Neural progenitor cell (in vitro differentiated cells): ENCODE data around the gene SMS. TPM values are rescaled to one million over a fixed set of nuclear protein-coding genes. Genes with fewer than 3 reads are reported as not detected.

ENCODE experiments used
- DNase-seq: peaks from one replicate; pipeline ENCODE4 v3.0.0-alpha.2; 2016; ENCODE audit warnings: low spot score
- H2AFZ ChIP-seq: fragments of 200-600 bp; sonication (generic); replicated peaks from 2 replicates; pipeline ENCODE4 v1.6.1; 2016; ENCODE audit warnings: antibody characterized with exemption
- H3F3A ChIP-seq: fragments of 200-600 bp; sonication (generic); 2 replicates; pipeline ENCODE4 v1.6.1; 2016; ENCODE audit warnings: antibody characterized with exemption, low read depth
- H3K27ac ChIP-seq: fragments of 200-600 bp; sonication (generic); 2 replicates; pipeline ENCODE4 v1.5.1; 2016; ENCODE audit warnings: mild to moderate bottlenecking
- H3K27me3 ChIP-seq: fragments of 200-600 bp; sonication (generic); 2 replicates; pipeline ENCODE4 v1.6.1; 2016; ENCODE audit warnings: mild to moderate bottlenecking, moderate library complexity
- H3K36me3 ChIP-seq: fragments of 200-600 bp; sonication (generic); 2 replicates; pipeline ENCODE4 v1.5.1; 2016
- H3K4me1 ChIP-seq: fragments of 200-600 bp; sonication (generic); 2 replicates; pipeline ENCODE4 v1.6.1; 2016; ENCODE audit warnings: mixed run types
- H3K4me2 ChIP-seq: fragments of 200-600 bp; sonication (generic); 2 replicates; pipeline ENCODE4 v1.6.1; 2016
- H3K4me3 ChIP-seq: fragments of 200-600 bp; sonication (generic); 2 replicates; pipeline ENCODE4 v1.5.1; 2016
- H3K79me2 ChIP-seq: fragments of 200-600 bp; sonication (generic); 2 replicates; pipeline ENCODE4 v1.6.1; 2016; ENCODE audit warnings: low read depth
- H3K9ac ChIP-seq: fragments of 200-600 bp; sonication (generic); 2 replicates; pipeline ENCODE4 v1.6.1; 2016
- H3K9me3 ChIP-seq: fragments of 200-600 bp; sonication (generic); 2 replicates; pipeline ENCODE4 v1.5.1; 2016; ENCODE audit warnings: low read depth
- H4K20me1 ChIP-seq: fragments of 200-600 bp; sonication (generic); 2 replicates; pipeline ENCODE4 v1.6.1; 2016; ENCODE audit warnings: low read depth
- H3K27ac Mint-ChIP-seq: 3 replicates; pipeline ENCODE4 v1.8.0; 2021; ENCODE audit warnings: mixed read lengths
- H3K27me3 Mint-ChIP-seq: 2 replicates; pipeline ENCODE4 v1.8.0; 2022; ENCODE audit warnings: low read depth, mild to moderate bottlenecking, inconsistent platforms, moderate library complexity, mixed read lengths; ENCODE audit not compliant: insufficient read depth
- H3K36me3 Mint-ChIP-seq: 3 replicates; pipeline ENCODE4 v1.8.0; 2021; ENCODE audit warnings: mixed read lengths
- H3K4me1 Mint-ChIP-seq: 3 replicates; pipeline ENCODE4 v1.8.0; 2021; ENCODE audit warnings: mixed read lengths
- H3K4me3 Mint-ChIP-seq: 3 replicates; pipeline ENCODE4 v1.8.0; 2021; ENCODE audit warnings: mild to moderate bottlenecking, moderate library complexity, mixed read lengths
- H3K9me3 Mint-ChIP-seq: 3 replicates; pipeline ENCODE4 v1.8.0; 2020; ENCODE audit warnings: mixed read lengths
- EZH2 ChIP-seq: fragments of 200-600 bp; sonication (generic); IDR thresholded peaks from 2 replicates; pipeline ENCODE4 v1.6.1; 2017; ENCODE audit warnings: antibody characterized with exemption, mild to moderate bottlenecking, moderate library complexity
- EZH2phosphoT487 ChIP-seq: fragments of 200-600 bp; sonication (generic); IDR thresholded peaks from 2 replicates; pipeline ENCODE4 v1.6.1; 2017; ENCODE audit warnings: antibody characterized with exemption
- total RNA-seq: library from RNA; depleted of rRNA; stranded (reverse); fragments of >200 nt; gene quantifications from 2 replicates; pipeline ENCODE4 v1.2.3, GENCODE V29; 2015; ENCODE audit warnings: low replicate concordance
- TF ChIP-seq, protein P1 (sequence below): fragments of 200-600 bp; sonication (generic); IDR thresholded peaks from 2 replicates; pipeline ENCODE4 v1.5.1; 2017; ENCODE audit warnings: antibody characterized with exemption, mild to moderate bottlenecking

The SMS gene
- total RNA-seq, 1 donor from 2014 or later, result 142 TPM

DNA sequence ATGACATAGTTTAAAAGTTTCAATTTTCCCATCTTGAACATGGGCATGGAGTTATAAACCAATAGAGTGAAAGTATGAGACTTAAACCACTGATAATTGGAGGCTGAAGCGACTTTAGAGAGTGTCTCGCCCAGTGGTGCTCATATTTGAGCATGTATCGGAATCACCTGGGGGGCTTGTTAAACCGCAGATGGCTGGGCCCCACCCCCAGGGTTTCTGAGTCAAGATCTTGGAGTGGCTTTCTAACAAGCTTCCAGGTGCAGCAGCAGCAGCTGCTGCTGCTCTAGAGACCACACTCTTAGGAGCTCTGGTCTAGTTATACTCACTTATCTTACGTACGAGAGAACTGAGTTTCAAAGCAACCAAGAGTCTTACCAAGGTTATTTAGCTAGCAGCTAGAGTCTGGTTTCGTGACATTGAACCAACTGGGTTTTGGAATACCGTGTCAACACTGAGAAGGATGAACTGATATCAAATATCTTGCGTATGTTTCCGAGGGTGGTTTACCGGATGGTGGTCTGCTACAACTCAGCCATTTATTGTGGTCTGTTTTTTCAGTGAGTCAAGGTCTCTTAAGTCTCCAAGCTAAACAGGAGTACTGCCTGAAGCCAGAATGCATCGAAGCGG lies 97.5 kb downstream of the SMS start:
- no peaks in the 10 kb centered on the region for H4K20me1 ChIP-seq

GRCh38 chrX:22039541-22039940 lies 99.0 kb downstream of the SMS start:
- Mint-ChIP-seq H3K4me1 (peaks cover 11% of the 10 kb centered on the region), H3K4me3 (no peak overlapping the region), H3K9me3 (no peaks in the 10 kb centered on the region), H3K27me3 (no peaks in the 10 kb centered on the region), H3K36me3 (no peaks in the 10 kb centered on the region), H3K27ac (no peak overlapping the region)
- Histone ChIP-seq H3K4me3 (no peak overlapping the region), H3K27me3 (no peaks in the 10 kb centered on the region), H3K79me2 (no peaks in the 10 kb centered on the region), H3K9ac (no peak overlapping the region), H3K4me1 (no peaks in the 10 kb centered on the region), H3K36me3 (no peaks in the 10 kb centered on the region), H3F3A (no peaks in the 10 kb centered on the region), H3K9me3 (peaks cover 5% of the 10 kb centered on the region), H4K20me1 (no peaks in the 10 kb centered on the region), H3K4me2 (no peak overlapping the region), H3K27ac (no peak overlapping the region), H2AFZ (no peak overlapping the region)
- no peak for DNase-seq
- TF ChIP-seq EZH2 (no peak), EZH2phosphoT487 (no peak)
- TF ChIP-seq, protein P1, sequence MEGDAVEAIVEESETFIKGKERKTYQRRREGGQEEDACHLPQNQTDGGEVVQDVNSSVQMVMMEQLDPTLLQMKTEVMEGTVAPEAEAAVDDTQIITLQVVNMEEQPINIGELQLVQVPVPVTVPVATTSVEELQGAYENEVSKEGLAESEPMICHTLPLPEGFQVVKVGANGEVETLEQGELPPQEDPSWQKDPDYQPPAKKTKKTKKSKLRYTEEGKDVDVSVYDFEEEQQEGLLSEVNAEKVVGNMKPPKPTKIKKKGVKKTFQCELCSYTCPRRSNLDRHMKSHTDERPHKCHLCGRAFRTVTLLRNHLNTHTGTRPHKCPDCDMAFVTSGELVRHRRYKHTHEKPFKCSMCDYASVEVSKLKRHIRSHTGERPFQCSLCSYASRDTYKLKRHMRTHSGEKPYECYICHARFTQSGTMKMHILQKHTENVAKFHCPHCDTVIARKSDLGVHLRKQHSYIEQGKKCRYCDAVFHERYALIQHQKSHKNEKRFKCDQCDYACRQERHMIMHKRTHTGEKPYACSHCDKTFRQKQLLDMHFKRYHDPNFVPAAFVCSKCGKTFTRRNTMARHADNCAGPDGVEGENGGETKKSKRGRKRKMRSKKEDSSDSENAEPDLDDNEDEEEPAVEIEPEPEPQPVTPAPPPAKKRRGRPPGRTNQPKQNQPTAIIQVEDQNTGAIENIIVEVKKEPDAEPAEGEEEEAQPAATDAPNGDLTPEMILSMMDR, result no peak

More for the DNA sequence above, 97.5 kb downstream of the SMS start:
- H3K36me3 Mint-ChIP-seq, result no peaks in the 10 kb centered on the region
- H3K9me3 Mint-ChIP-seq, result no peaks in the 10 kb centered on the region
- Histone ChIP-seq H3K4me1 (no peaks in the 10 kb centered on the region), H3K36me3 (no peaks in the 10 kb centered on the region), H3K27ac (no peak overlapping the region), H3K9ac (no peak overlapping the region), H3K9me3 (peaks cover 5% of the 10 kb centered on the region), H3K4me2 (no peak overlapping the region), H3K4me3 (no peak overlapping the region), H3K27me3 (no peaks in the 10 kb centered on the region), H2AFZ (no peak overlapping the region), H3F3A (no peaks in the 10 kb centered on the region), H3K79me2 (no peaks in the 10 kb centered on the region)
- H3K4me1 Mint-ChIP-seq, result peaks cover 3% of the 10 kb centered on the region
- no peak for DNase-seq
- H3K27ac Mint-ChIP-seq, result no peak overlapping the region
- TF ChIP-seq, protein P1, result no peak
- TF ChIP-seq EZH2 (no peak), EZH2phosphoT487 (no peak)
- H3K4me3 Mint-ChIP-seq, result no peak overlapping the region
- H3K27me3 Mint-ChIP-seq, result no peaks in the 10 kb centered on the region

GRCh38 chrX:22040184-22040583 lies 99.7 kb downstream of the SMS start:
- Histone ChIP-seq H3K27ac (no peak overlapping the region), H3K27me3 (no peaks in the 10 kb centered on the region), H3K79me2 (no peaks in the 10 kb centered on the region), H3K4me3 (no peak overlapping the region), H4K20me1 (no peaks in the 10 kb centered on the region), H3K9ac (no peak overlapping the region), H3K36me3 (no peaks in the 10 kb centered on the region), H3K4me2 (no peak overlapping the region), H3F3A (no peaks in the 10 kb centered on the region), H2AFZ (no peak overlapping the region), H3K4me1 (no peaks in the 10 kb centered on the region), H3K9me3 (peaks cover 5% of the 10 kb centered on the region)
- H3K9me3 Mint-ChIP-seq, result no peaks in the 10 kb centered on the region
- H3K4me1 Mint-ChIP-seq, result peaks cover 11% of the 10 kb centered on the region
- no peak for DNase-seq
- no peak overlapping the region for H3K4me3 Mint-ChIP-seq
- TF ChIP-seq EZH2 (no peak), EZH2phosphoT487 (no peak)
- TF ChIP-seq, protein P1, result no peak
- H3K36me3 Mint-ChIP-seq, result no peaks in the 10 kb centered on the region
- no peaks in the 10 kb centered on the region for H3K27me3 Mint-ChIP-seq
- no peak overlapping the region for H3K27ac Mint-ChIP-seq
